Measurements from ENCODE around the gene PPM1M.
A peak's percentile ranks its signal among the peaks of the same experiment; 100 is the strongest.

Gene PPM1M

DNA sequence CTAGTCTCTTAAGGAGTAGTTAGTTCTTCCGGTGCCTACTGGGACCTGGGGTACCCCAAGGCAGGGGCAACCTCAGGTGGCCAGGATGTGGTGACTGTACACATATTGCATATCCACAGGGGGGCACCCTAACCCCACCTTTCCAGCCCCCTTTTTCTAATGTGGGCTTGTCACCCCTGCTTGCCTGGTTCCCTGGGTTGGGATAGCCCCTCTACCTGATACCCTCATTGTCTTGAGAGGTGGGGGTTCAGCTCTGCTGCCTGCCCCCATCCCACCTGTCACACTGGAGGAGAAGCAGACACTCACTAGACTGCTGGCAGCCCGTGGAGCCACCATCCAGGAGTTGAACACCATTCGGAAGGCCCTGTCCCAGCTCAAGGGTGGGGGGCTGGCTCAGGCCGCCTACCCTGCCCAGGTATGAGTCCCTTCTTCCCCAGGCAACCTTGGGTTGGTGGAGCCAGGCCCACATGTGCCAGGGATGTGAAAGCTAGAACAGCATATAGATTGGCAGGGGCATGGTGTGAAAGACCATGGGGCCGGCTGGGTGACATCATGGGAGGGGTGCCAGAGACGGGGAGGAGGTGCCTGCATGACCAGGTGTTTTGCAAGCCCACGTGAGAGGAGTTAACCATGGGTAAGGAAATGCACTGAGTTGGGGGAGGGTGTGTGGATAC, 46.1 kb downstream of the PPM1M start:
- TF ChIP-seq RAD21 (IDR thresholded peaks at IDR 0.05; ENCODE audit: low read depth), result peak; percentile 72
- no peak for TF ChIP-seq TEAD4 (IDR thresholded peaks at IDR 0.05)
- TF ChIP-seq CREB1 (IDR thresholded peaks at IDR 0.05; ENCODE audit: low read depth), result no peak
- TF ChIP-seq TAF1 (IDR thresholded peaks at IDR 0.05; ENCODE audit: low read depth), result no peak
- TF ChIP-seq CEBPB (IDR thresholded peaks at IDR 0.05), result no peak
- no peak for TF ChIP-seq EGR1 (IDR thresholded peaks at IDR 0.05)
- TF ChIP-seq, protein P1, sequence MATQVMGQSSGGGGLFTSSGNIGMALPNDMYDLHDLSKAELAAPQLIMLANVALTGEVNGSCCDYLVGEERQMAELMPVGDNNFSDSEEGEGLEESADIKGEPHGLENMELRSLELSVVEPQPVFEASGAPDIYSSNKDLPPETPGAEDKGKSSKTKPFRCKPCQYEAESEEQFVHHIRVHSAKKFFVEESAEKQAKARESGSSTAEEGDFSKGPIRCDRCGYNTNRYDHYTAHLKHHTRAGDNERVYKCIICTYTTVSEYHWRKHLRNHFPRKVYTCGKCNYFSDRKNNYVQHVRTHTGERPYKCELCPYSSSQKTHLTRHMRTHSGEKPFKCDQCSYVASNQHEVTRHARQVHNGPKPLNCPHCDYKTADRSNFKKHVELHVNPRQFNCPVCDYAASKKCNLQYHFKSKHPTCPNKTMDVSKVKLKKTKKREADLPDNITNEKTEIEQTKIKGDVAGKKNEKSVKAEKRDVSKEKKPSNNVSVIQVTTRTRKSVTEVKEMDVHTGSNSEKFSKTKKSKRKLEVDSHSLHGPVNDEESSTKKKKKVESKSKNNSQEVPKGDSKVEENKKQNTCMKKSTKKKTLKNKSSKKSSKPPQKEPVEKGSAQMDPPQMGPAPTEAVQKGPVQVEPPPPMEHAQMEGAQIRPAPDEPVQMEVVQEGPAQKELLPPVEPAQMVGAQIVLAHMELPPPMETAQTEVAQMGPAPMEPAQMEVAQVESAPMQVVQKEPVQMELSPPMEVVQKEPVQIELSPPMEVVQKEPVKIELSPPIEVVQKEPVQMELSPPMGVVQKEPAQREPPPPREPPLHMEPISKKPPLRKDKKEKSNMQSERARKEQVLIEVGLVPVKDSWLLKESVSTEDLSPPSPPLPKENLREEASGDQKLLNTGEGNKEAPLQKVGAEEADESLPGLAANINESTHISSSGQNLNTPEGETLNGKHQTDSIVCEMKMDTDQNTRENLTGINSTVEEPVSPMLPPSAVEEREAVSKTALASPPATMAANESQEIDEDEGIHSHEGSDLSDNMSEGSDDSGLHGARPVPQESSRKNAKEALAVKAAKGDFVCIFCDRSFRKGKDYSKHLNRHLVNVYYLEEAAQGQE (IDR thresholded peaks at IDR 0.05; ENCODE audit: low read depth), result no peak

DNA sequence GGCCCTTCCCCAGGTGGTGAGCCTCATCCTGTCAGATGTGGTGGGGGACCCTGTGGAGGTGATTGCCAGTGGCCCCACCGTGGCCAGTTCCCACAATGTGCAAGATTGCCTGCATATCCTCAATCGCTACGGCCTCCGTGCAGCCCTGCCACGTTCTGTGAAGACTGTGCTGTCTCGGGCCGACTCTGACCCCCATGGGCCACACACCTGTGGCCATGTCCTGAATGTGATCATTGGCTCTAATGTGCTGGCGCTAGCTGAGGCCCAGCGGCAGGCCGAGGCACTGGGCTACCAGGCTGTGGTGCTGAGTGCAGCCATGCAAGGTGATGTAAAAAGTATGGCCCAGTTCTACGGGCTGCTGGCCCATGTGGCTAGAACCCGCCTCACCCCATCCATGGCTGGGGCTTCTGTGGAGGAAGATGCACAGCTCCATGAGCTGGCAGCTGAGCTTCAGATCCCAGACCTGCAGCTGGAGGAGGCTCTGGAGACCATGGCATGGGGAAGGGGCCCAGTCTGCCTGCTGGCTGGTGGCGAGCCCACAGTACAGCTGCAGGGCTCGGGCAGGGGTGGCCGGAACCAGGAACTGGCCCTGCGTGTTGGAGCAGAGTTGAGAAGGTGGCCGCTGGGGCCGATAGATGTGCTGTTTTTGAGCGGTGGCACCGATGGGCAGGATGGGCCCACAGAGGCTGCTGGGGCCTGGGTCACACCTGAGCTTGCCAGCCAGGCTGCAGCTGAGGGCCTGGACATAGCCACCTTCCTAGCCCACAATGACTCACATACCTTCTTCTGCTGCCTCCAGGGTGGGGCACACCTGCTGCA, 46.9 kb downstream of the PPM1M start:
- TF ChIP-seq TEAD4 (IDR thresholded peaks at IDR 0.05) (no peak), RAD21 (IDR thresholded peaks at IDR 0.05; ENCODE audit: low read depth) (no peak), CEBPB (IDR thresholded peaks at IDR 0.05) (no peak), CREB1 (IDR thresholded peaks at IDR 0.05; ENCODE audit: low read depth) (no peak)
- TF ChIP-seq, protein P2, sequence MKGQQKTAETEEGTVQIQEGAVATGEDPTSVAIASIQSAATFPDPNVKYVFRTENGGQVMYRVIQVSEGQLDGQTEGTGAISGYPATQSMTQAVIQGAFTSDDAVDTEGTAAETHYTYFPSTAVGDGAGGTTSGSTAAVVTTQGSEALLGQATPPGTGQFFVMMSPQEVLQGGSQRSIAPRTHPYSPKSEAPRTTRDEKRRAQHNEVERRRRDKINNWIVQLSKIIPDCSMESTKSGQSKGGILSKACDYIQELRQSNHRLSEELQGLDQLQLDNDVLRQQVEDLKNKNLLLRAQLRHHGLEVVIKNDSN (IDR thresholded peaks at IDR 0.05), result no peak

DNA sequence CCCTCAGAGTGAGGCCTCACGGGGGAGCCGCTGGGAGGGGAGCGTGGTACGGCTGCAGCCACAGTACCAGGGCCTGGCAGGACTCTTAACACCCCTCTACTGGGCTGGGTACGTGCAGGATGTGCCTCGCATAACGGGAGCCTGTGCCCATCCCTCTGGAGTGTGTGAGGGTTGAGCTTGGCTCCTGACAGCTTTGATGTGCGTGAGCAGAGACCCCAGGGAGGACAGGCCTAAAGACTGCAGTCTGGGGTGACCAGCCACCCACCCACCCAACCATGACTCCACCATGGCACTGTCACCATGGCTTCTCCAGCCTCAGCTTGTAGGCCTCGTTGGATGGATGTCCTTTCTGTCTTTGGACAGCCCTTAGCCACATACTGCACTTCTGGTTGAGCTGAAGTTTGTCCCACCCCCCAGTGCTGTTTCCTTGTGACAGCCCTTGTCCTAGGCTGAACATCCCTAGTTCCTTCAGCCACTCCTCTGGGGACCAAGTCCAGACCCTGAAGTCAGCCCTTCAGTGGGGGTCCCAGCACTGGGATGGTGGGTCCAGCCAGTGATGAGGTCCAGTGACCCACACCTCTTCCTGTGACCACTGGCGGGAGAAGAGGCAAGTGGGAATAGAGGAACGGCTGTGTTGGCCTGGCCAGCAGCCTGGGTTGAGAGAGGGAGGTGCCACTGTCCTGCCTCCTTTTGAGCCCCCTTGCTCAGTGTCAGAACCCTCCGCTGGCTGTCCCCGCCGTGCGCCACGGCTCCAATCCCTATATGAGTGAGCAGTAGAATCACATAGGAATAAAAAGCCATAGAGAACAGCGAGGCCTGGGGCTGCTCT, 48.1 kb downstream of the PPM1M start:
- no peak for TF ChIP-seq NFIC (IDR thresholded peaks at IDR 0.05)
- no peak for TF ChIP-seq EP300 (IDR thresholded peaks at IDR 0.05; ENCODE audit: borderline replicate concordance)
- TF ChIP-seq, protein P3, sequence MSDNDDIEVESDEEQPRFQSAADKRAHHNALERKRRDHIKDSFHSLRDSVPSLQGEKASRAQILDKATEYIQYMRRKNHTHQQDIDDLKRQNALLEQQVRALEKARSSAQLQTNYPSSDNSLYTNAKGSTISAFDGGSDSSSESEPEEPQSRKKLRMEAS (IDR thresholded peaks at IDR 0.05), result no peak
- no peak for TF ChIP-seq YY1 (IDR thresholded peaks at IDR 0.05; ENCODE audit: low read depth)
- no peak for TF ChIP-seq EGR1 (IDR thresholded peaks at IDR 0.05)
- no peak for TF ChIP-seq CREB1 (IDR thresholded peaks at IDR 0.05; ENCODE audit: low read depth)
- no peak for TF ChIP-seq TAF1 (IDR thresholded peaks at IDR 0.05; ENCODE audit: low read depth)
- TF ChIP-seq, protein P1 (IDR thresholded peaks at IDR 0.05; ENCODE audit: low read depth), result no peak
- no peak for TF ChIP-seq ZBTB7A (IDR thresholded peaks at IDR 0.05; ENCODE audit: low read depth)
- no peak for TF ChIP-seq RAD21 (IDR thresholded peaks at IDR 0.05; ENCODE audit: low read depth)
- TF ChIP-seq TEAD4 (IDR thresholded peaks at IDR 0.05), result no peak
- no peak for TF ChIP-seq TCF12 (IDR thresholded peaks at IDR 0.05; ENCODE audit: low read depth)
- TF ChIP-seq, protein P2 (IDR thresholded peaks at IDR 0.05), result no peak
- no peak for TF ChIP-seq CEBPB (IDR thresholded peaks at IDR 0.05)
- no peak for TF ChIP-seq FOXM1 (IDR thresholded peaks at IDR 0.05; ENCODE audit: borderline replicate concordance, low read depth)

DNA sequence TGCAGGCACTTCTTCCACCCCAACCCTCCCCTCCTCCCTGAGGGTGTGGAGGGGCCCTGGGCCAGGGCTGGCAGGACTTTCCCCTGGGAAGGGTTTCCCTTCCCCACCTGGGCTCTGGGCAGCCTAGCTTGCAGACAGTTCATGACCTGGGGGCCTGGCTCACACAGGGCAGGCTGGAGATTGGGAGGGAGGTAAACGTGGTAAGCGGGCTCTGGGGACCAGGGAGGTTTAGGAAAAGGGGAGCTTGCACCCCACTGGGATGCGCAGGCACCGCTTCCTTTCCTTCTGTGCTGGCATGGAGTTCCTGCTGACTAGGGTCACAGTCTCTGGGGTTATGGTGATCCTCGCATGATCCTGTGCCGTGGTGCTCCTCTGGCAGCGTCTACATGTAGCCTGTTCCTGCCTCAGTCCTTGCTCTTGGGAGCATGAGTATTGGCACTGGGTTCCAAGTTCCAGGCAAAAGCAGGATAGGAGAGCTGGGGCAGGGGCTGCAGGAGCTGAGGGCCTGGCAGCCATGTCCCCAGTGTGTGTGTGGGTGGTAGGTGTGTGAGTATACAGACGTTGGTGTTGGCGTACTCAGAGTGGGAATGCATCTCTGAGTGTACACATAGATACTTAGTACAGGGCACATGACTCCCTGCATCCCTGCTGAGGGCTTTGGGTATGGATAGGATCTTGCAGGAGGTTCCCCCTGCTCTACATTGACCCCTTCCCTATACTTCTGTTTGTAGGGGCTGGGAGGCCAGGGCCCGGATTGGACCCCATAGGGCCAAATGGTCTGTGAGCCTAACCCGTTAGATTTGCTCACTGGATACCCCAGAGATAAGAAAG, 49.0 kb downstream of the PPM1M start:
- TF ChIP-seq ZBTB7A (IDR thresholded peaks at IDR 0.05; ENCODE audit: low read depth), result no peak
- TF ChIP-seq EGR1 (IDR thresholded peaks at IDR 0.05), result no peak
- no peak for TF ChIP-seq CREB1 (IDR thresholded peaks at IDR 0.05; ENCODE audit: low read depth)
- TF ChIP-seq RAD21 (IDR thresholded peaks at IDR 0.05; ENCODE audit: low read depth), result no peak
- TF ChIP-seq, protein P3 (IDR thresholded peaks at IDR 0.05), result no peak
- TF ChIP-seq FOXM1 (IDR thresholded peaks at IDR 0.05; ENCODE audit: borderline replicate concordance, low read depth), result no peak
- TF ChIP-seq, protein P1 (IDR thresholded peaks at IDR 0.05; ENCODE audit: low read depth), result no peak
- no peak for TF ChIP-seq TAF1 (IDR thresholded peaks at IDR 0.05; ENCODE audit: low read depth)
- no peak for TF ChIP-seq NFIC (IDR thresholded peaks at IDR 0.05)
- TF ChIP-seq, protein P2 (IDR thresholded peaks at IDR 0.05), result no peak
- no peak for TF ChIP-seq EP300 (IDR thresholded peaks at IDR 0.05; ENCODE audit: borderline replicate concordance)
- TF ChIP-seq TCF12 (IDR thresholded peaks at IDR 0.05; ENCODE audit: low read depth), result no peak
- no peak for TF ChIP-seq TEAD4 (IDR thresholded peaks at IDR 0.05)
- no peak for TF ChIP-seq YY1 (IDR thresholded peaks at IDR 0.05; ENCODE audit: low read depth)
- TF ChIP-seq CEBPB (IDR thresholded peaks at IDR 0.05), result no peak

Data from Ishikawa (cell line).